ENCODE data around the gene HS3ST3A1.
"Not testable (repeated sequence)": the region's sequence is repeated elsewhere in the genome, so short reads cannot be mapped to it uniquely, and the experiment has no call there.

HS3ST3A1 gene

DNA sequence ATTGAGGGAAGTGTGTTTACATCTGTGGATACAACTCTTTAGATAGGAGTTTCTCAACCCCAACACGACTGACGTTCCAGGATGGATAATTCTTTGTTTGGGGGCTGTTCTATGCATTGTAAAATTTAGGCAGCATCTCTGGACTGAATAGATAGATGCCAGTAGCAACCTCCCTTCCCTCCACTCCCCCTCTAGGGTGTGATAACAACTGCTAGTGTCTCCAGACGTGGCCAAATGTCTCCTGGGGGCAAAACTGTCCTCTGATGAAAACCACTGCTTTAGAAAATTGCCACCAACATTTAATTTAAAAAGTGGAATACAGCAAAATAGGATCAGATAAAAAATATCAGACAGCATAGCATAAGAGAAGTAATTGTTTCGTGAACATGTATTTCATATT, 79.9 kb downstream of the HS3ST3A1 start:
- peak in 1 of 2 experiments; percentile 20 for DNase-seq
- TF ChIP-seq GATA1 (IDR thresholded peaks at IDR 0.05; ENCODE audit: low read depth, low read length) = no peak
- no peak for TF ChIP-seq POLR2A (IDR thresholded peaks at IDR 0.05; ENCODE audit: low read length)

DNA sequence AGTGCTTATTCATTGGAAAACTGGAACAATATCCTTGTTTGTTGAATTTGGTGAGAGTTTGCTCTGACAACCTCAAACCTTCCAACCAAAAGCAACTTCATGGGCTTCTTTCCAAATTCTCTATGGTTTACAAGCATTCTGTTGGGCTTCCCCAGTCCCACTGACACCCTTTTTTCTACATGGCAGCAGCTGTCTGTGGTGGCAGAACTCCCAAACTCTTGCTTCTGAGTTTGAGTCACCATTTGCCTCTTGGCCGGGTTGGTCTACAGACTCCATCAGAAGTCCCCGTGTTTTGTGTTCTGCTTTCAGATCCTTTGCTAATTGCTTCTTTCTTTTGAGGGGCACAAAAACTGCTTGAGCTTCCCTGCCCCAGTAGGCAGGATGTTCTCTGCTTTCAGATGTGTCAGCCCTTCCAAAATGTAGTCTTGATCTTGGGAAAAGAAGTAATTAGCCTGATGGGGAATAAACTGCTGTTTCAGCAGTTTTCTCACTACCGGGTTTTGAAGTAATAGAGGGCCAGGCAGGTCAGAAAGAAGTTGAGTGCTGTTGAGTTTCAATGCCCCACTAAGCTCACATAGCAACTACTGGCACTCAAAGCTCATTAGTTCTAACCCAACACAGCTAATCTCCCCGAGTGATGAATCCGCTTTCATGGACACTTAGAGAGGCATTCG, 80.7 kb downstream of the HS3ST3A1 start:
- TF ChIP-seq GATA1 (IDR thresholded peaks at IDR 0.05; ENCODE audit: low read depth, low read length) (no peak), POLR2A (IDR thresholded peaks at IDR 0.05; ENCODE audit: low read length) (no peak)
- no peak for DNase-seq

DNA sequence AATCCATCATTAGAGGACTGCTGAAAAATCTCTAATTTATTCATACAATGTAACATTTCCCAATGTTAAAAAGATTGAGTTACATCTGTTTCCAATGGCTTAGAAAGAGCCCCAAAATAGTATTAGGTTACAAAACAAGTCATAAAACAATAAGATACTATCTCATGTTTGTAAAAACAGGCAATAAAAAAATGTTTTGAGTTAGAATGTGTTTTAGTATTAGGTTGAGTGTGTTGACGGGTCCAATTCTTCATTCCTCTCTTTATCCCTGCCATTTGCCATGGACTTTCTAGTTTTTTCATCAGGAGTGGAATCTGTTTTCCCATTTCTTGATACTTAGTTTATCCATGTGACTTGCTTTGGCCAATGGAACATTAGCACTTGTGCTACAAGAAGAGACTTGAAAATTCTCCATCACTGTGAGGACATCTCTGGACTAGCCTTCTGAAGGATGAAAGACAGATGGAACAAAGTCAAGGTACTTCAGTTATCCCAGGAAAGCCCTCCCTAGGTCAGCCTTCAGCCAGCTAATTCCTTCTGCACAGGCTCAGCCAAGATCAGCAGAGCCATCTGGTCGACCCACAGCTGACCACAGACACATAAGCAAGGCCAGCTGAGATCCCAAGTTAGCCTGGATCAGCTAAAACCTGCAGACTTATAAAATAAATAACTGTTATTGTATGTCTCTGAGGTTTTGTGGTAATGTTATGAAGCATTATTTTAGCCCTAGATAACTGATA, 83.3 kb downstream of the HS3ST3A1 start:
- no peak for DNase-seq
- no peak for TF ChIP-seq GATA1 (IDR thresholded peaks at IDR 0.05; ENCODE audit: low read depth, low read length)

DNA sequence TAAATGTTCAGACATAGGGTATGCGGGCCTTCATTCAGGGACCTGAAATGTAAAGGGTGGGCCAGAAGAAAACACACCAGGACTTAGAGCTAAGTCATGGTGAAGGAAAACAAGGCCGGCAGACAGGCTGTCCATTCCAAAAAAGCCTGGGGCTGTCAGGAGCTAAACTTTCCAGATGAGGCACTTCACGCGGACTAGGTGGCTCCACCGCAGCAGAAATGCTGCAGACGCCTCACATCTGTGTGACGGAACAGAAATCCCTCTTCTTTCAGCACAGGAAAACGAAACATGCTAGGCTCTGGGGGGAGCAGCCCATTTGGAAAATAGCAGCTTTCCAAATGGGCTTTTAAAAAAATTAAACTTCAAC, 88.7 kb downstream of the HS3ST3A1 start:
- no peak for TF ChIP-seq POLR2A (IDR thresholded peaks at IDR 0.05; ENCODE audit: low read length)
- TF ChIP-seq GATA1 (IDR thresholded peaks at IDR 0.05; ENCODE audit: low read depth, low read length) = no peak
- no peak for DNase-seq

DNA sequence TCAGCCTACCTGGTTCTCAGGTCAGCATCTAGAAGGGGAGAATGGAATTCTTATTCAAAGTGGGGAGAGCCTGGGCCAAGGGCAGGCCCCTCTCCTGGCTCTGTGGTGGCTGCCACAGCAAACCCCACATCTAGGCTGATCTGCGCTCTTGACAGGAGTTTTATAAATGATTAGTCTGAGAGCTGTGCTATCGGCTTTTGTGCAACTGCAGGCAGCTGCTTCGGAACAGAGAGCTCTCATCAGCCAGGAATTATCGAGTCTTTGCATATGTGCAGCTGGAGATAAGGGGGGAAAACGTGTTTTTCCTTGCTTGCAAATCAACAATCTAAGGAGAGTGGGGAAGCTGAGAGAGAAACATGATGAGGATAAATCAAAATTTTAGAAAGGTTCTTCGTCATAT, 91.7 kb downstream of the HS3ST3A1 start:
- TF ChIP-seq POLR2A (IDR thresholded peaks at IDR 0.05; ENCODE audit: low read length) = peak; percentile 28
- peak; percentile 83 for TF ChIP-seq GATA1 (IDR thresholded peaks at IDR 0.05; ENCODE audit: low read depth, low read length)
- peak; percentile 82 to 94 for DNase-seq

DNA sequence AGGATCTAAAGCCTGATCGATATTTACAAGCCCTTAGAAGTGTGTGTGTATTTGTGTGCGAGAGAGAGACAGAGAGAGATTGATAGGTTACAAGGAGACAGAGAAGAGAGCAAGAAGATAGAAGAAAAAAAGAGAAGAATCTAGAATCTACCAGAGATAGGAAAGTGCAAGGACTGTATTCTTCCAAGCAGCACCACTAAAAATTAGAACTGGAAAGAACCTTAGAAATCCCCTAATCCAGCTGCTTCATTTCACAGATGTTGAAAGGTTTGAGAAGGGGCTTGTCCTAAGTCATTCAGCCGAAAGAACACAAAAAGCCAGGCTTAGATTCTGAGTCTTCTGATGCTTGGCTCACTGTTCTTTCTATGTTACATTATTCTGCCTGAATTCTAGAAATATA, 92.2 kb downstream of the HS3ST3A1 start:
- DNase-seq = peak; percentile 27 to 44
- no peak for TF ChIP-seq POLR2A (IDR thresholded peaks at IDR 0.05; ENCODE audit: low read length)
- TF ChIP-seq GATA1 (IDR thresholded peaks at IDR 0.05; ENCODE audit: low read depth, low read length) = no peak

DNA sequence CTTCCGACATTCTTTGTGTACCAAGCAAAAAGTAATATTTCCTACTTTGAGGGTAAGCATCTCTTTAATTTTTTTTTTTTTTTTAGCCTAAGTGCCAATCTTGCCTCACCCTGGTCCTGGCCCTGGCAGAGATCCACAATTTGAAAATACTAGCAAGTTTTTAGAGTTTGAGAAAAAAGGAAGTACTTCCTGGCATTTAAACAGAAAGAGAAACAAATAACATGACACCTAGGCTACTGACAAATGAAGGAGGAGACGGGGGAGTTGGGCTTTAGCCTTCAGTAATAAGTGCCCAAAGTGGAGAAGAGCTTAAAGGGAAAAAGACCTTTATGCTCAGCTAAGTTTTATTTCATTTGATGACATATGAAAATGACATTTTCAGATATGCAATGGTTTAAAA, 92.8 kb downstream of the HS3ST3A1 start:
- DNase-seq = peak; percentile 12 to 22
- TF ChIP-seq GATA1 (IDR thresholded peaks at IDR 0.05; ENCODE audit: low read depth, low read length) = no peak
- no peak for TF ChIP-seq POLR2A (IDR thresholded peaks at IDR 0.05; ENCODE audit: low read length)

DNA sequence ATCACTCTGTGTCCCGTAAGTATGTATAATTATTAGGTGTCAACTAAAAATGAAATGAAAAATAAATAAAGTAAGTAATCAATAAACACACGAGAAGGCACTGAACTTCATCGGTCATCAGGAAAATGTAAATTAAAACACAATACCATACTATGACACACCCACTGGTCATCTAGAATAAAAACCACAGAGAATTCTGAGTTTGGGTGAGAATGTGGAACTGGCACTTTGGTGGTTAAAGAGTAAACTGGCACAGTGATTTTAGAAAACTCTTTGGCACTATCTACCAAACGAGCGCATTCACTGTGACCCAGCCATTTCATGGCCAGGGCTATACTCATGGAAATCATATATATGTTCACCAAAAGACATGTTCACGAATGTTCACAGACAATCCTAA, 98.2 kb downstream of the HS3ST3A1 start:
- TF ChIP-seq GATA1 (IDR thresholded peaks at IDR 0.05; ENCODE audit: low read depth, low read length) = no peak
- TF ChIP-seq POLR2A (IDR thresholded peaks at IDR 0.05; ENCODE audit: low read length) = no peak

DNA sequence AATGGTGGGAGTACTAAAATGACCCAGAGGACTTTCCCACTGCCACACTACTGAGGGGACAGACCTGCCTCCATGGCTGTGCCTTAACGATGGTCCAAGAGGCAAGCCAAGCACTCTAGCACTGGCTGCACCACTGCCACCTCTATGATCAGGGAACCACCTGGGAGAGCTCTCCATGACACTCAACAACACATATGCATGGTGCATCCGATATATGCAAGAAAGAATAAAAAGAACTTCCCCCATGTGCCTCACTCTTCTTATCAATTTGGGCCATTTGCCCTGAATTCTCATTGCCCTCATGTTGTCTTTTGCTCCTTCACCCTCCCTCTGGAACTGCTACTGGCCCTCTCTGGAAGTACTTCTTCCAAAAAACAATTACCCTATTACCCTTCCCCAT, 99.5 kb downstream of the HS3ST3A1 start:
- no peak for TF ChIP-seq GATA1 (IDR thresholded peaks at IDR 0.05; ENCODE audit: low read depth, low read length)
- no peak for TF ChIP-seq POLR2A (IDR thresholded peaks at IDR 0.05; ENCODE audit: low read length)
- no peak for DNase-seq

More for the DNA sequence above, 98.2 kb downstream of the HS3ST3A1 start:
- DNase-seq = no peak

DNA sequence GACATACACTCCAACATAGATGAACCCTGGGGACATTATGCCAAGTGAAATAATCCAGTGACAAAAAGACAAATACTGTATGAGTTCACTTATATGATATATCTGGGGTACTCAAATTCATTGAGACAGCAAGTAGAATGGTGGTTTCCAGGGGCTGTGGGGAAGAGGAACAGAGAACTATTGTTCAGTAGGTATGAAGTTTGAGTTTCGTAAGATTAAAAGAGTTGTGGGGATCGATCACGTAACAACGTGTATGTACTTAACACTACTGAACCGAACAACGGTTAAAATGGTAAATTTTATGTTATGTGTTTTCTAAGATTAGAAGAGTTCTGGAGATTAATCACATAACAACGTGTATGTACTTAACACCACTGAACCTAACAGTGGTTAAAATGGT, 100.8 kb downstream of the HS3ST3A1 start:
- TF ChIP-seq POLR2A (IDR thresholded peaks at IDR 0.05; ENCODE audit: low read length) = no peak
- no peak for TF ChIP-seq GATA1 (IDR thresholded peaks at IDR 0.05; ENCODE audit: low read depth, low read length)
- DNase-seq = no peak

DNA sequence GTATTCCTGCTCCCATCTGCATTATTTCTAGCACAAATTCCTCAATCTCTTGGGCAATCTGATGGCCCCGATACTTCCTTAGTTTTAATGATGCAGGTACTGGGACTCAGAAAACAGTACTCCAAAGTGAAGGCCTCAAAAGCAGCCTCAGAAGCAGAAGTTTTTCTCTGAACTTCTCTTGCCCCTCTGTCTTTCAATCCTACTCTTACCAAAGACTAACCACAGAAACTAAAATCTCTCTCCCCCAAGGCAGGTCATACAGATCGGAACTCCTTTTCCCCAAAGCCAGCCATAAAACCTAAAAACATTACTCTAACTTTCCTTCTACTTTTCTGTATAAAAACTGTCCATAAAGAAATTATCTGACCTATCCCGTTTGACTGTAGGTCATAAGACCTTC, 103.5 kb downstream of the HS3ST3A1 start:
- no peak for TF ChIP-seq POLR2A (IDR thresholded peaks at IDR 0.05; ENCODE audit: low read length)
- no peak for TF ChIP-seq GATA1 (IDR thresholded peaks at IDR 0.05; ENCODE audit: low read depth, low read length)

DNA sequence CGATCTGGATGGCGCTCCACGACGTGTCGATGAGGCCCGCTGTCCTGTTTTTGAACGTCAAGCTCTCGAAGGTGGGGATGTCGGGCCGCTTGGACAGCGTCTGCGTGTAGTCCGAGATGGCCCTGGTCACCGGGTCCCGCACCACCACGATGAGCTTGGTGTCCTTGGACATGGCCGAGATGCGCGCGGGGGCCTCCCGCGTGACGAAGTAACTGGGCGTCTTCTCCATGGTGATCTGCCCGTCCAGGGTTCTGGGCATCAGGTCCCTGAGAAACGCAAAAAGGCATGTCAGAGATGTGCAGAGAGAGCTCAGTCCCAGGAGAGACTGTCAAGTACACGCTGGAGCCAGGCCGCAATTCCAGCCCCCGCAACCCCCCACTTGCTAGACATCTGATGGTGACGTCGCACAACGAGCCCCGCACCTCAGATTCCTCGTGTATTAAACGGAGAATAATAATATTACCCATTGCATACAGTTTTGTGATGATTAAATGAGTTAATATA, 105.1 kb downstream of the HS3ST3A1 start:
- not testable (repeated sequence) for DNase-seq

More for the DNA sequence above, 103.5 kb downstream of the HS3ST3A1 start:
- no peak for DNase-seq

DNA sequence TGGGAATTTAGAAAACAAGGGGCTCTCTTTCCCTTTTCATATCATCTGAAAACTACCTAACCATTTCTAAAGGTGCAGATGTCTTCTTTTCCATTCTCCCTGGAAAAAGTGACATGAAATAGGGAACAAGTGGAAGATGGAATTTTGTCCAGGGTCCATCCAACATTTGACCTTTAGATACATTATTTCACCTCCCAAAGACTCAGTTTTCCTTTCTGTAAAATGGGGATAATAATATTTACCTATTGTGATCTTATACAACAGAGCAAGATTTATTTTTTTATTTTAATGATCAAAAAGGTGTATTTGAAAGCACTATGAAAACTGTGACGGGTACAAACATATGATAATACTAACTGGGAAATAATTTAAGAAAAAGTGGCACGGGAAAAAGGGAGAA, 106.3 kb downstream of the HS3ST3A1 start:
- no peak for DNase-seq
- no peak for TF ChIP-seq GATA1 (IDR thresholded peaks at IDR 0.05; ENCODE audit: low read depth, low read length)
- no peak for TF ChIP-seq POLR2A (IDR thresholded peaks at IDR 0.05; ENCODE audit: low read length)

DNA sequence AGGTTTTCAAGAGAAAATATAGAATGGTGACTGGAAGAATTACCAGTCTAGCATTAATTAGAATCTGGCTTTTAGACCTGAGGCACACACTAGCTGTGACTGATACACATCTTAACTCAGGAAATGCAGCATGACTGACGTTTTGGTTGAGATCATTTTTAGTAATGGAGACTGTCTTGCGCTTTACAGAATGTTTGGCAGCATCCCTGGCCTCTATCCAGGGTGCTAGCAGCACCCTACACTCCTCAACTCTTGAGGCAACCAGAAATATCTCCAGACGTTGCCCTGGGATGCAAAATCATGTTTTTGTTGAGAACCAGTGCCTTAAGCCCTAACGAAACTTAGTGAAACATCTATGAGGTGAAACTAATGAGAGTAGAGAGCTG, 109.0 kb downstream of the HS3ST3A1 start:
- no peak for DNase-seq
- TF ChIP-seq POLR2A (IDR thresholded peaks at IDR 0.05; ENCODE audit: low read length) (no peak), GATA1 (IDR thresholded peaks at IDR 0.05; ENCODE audit: low read depth, low read length) (no peak)
